AG08396 (cell line): ENCODE measurements around the gene NEGR1.

Experiments used
- DNase-seq: peaks from one replicate; pipeline ENCODE4 v3.0.0; 2012; ENCODE audit warnings: low spot score, mixed read lengths

NEGR1 gene

DNA sequence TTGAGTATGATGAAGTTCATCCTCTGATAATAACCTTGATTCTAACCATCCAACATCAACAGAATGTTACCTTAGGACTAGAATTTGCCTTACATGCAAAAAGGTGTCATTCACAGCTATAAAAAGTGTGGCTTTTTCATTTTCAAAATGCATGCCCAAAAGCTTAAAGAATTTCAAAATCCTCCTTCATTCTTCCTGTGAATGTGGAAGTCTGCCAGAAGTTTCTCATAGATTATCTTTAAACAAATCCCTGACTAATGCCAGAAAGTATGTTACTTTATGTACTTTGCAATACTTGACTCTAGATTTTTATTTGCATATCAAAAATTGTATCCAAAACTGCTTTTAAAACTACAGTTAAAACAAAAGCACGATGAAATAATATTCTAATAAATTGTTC is 930.9 kb downstream of the NEGR1 start:
- DNase-seq: peak; percentile 8

DNA sequence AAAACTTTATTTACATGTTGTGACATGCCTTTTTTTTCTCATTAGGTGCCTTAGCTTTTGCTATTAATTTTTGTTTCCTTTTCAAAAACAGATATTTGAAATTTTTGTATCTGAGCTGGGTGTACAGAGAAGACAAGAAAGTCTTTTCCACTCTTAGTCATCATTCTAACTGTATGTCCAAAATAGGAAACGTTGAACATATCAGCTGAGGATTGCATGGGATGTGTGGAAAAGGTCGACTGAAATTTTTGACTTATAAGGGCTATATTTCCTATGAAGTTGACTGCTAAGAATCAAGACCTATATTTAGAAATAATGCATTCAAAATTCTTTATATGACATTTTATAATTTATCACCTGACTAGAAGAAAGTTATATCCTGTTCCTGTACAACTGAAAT is 931.5 kb downstream of the NEGR1 start:
- no peak for DNase-seq

DNA sequence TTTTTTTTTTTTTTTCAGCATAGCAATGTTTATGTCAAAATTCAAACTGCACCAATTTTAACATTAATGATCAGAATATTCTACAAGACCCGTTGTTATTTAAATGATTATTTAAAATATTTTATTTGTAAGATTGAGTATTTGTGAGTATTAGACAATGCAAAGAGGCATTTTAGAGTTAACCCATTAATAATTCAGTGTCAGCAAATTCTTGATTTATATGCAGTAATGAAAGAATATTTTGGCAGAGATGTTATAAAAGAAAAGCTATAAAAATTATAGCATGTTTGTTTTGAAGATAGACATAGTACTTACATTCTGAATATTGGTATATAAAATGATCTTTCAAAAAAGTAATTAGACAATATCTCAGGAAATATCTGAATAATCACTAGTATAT is 932.0 kb downstream of the NEGR1 start:
- no peak for DNase-seq
